GM12878 (cell line): ENCODE results near the gene HS6ST3. TPM values are rescaled to one million over a fixed set of nuclear protein-coding genes. Genes with fewer than 3 reads are reported as not detected.

Source experiments
- ATAC-seq: fragments of 200-7000 bp; cut with Tn5 transposase; 3 replicates; pipeline ENCODE4 v1.9.1; 2020; ENCODE audit warnings: mild to moderate bottlenecking, moderate library complexity
- BruUV-seq: library from RNA; stranded (reverse); fragments of 400-500 nt; replicated peaks from 2 replicates; lab custom pipeline; 2021; lab: Mats Ljungman, UMichigan
- CTCF ChIA-PET: fragments of 300-600 bp; sonication (Branson Sonifier 250); formaldehyde crosslinking; extraction: SDS; loops from one replicate; lab custom pipeline; 2021; ENCODE audit warnings: inconsistent platforms; lab: Yijun Ruan, JAX
- POLR2A ChIA-PET: fragments of 350-600 bp; formaldehyde crosslinking; extraction: SDS; loops from one replicate; lab custom pipeline; 2021; ENCODE audit warnings: inconsistent platforms; lab: Charles Lee
- RAD21 ChIA-PET: fragments of 300-600 bp; sonication (Branson Sonifier 250); formaldehyde crosslinking; loops from one replicate; lab custom pipeline; 2023; ENCODE audit warnings: antibody characterized with exemption; ENCODE audit not compliant: unreplicated experiment; lab: Charles Lee
- SMC1A ChIA-PET: fragments of 300-600 bp; sonication (Branson Sonifier 250); formaldehyde crosslinking; loops from one replicate; lab custom pipeline; 2023; ENCODE audit not compliant: unreplicated experiment, uncharacterized antibody; lab: Charles Lee
- DNase-seq: peaks from one replicate; pipeline ENCODE4 v3.0.0-alpha.2; 2011; ENCODE audit warnings: low read depth, low spot score
- FAIRE-seq: peaks from 3 replicates; lab custom pipeline; 2011; peaks lifted over from hg19 to GRCh38; lab: Jason Lieb, UNC
- H2AFZ ChIP-seq: 2 replicates; pipeline ENCODE4 v1.6.0; 2011; ENCODE audit warnings: low read depth, low read length, control low read depth; ENCODE audit not compliant: control insufficient read depth
- H3K27ac ChIP-seq: 2 replicates; pipeline ENCODE4 v1.5.1; 2011; ENCODE audit warnings: control low read depth; ENCODE audit not compliant: control insufficient read depth, insufficient read depth
- H3K27me3 ChIP-seq, 2 experiments: replicated peaks in 1 of 2; 2 replicates each; pipeline versions ENCODE4 v1.6.0 to v1.6.1; 2011; ENCODE audit warnings: low read length in 1 of 2; ENCODE audit not compliant: control insufficient read depth in 2 of 2, insufficient read depth in 2 of 2
- H3K36me3 ChIP-seq, 2 experiments: 2 replicates each; pipeline ENCODE4 v1.5.1; 2011; ENCODE audit warnings: low read length in 1 of 2; ENCODE audit not compliant: control insufficient read depth in 2 of 2, insufficient read depth in 2 of 2
- H3K4me1 ChIP-seq: 2 replicates; pipeline ENCODE4 v1.6.1; 2011; ENCODE audit warnings: mild to moderate bottlenecking, low read length, moderate library complexity, mixed read lengths; ENCODE audit not compliant: control insufficient read depth, insufficient read depth
- H3K4me2 ChIP-seq: 2 replicates; pipeline ENCODE4 v1.6.0; 2011; ENCODE audit warnings: control low read depth; ENCODE audit not compliant: control insufficient read depth, insufficient read depth
- H3K4me3 ChIP-seq: fragments of 200-600 bp; sonication (generic); 2 replicates; pipeline ENCODE4 v1.5.1; 2016
- H3K79me2 ChIP-seq: 2 replicates; pipeline ENCODE4 v1.6.0; 2011; ENCODE audit warnings: low read length; ENCODE audit not compliant: control insufficient read depth, insufficient read depth
- H3K9ac ChIP-seq: 2 replicates; pipeline ENCODE4 v1.8.0; 2011; ENCODE audit warnings: low read length, control low read depth, mixed read lengths; ENCODE audit not compliant: control insufficient read depth, insufficient read depth
- H3K9me3 ChIP-seq: replicated peaks from 3 replicates; pipeline ENCODE4 v1.5.1; 2011; ENCODE audit warnings: mild to moderate bottlenecking, low read length; ENCODE audit not compliant: control insufficient read depth, insufficient read depth
- H4K20me1 ChIP-seq: 2 replicates; pipeline ENCODE4 v1.6.0; 2011; ENCODE audit not compliant: control insufficient read depth, insufficient read depth
- BCL3 ChIP-seq: IDR thresholded peaks from 2 replicates; pipeline ENCODE4 v1.6.1; 2011; ENCODE audit warnings: borderline replicate concordance, low read depth, mild to moderate bottlenecking, moderate library complexity, low read length; ENCODE audit not compliant: insufficient read depth, poor library complexity, severe bottlenecking
- CBX5 ChIP-seq: sonication (generic); IDR thresholded peaks from 2 replicates; pipeline ENCODE4 v1.6.1; 2016; ENCODE audit warnings: low read depth, moderate library complexity, mild to moderate bottlenecking, inconsistent platforms
- EZH2 ChIP-seq: IDR thresholded peaks from 2 replicates; pipeline ENCODE4 v1.6.1; 2012; ENCODE audit warnings: low read depth, mild to moderate bottlenecking, control low read depth, inconsistent platforms, low read length, borderline replicate concordance; ENCODE audit not compliant: control insufficient read depth
- SIN3A ChIP-seq: IDR thresholded peaks from 2 replicates; pipeline ENCODE4 v1.6.1; 2012; ENCODE audit warnings: low read depth, low read length, improper control_type of control experiment
- SPI1 ChIP-seq: IDR thresholded peaks from 2 replicates; pipeline ENCODE4 v1.6.1; 2011; ENCODE audit warnings: low read depth, mild to moderate bottlenecking, low read length, moderate library complexity, borderline replicate concordance; ENCODE audit not compliant: insufficient read depth
- TCF3 ChIP-seq: IDR thresholded peaks from 2 replicates; pipeline ENCODE4 v1.6.1; 2012; ENCODE audit warnings: low read depth, mild to moderate bottlenecking, low read length, borderline replicate concordance; ENCODE audit not compliant: insufficient read depth
- YBX1 ChIP-seq: fragments of 450-650 bp; IDR thresholded peaks from 2 replicates; pipeline ENCODE4 v1.6.1; 2016; ENCODE audit warnings: antibody characterized with exemption
- WGBS: methylation state at CpG from one replicate; pipeline ENCODE4 v1.1.6; 2016; ENCODE audit warnings: low lambda C conversion rate; ENCODE audit not compliant: insufficient replicate concordance, insufficient coverage; ENCODE audit errors: missing lambda C conversion rate; 5-methylcytosine and 5-hydroxymethylcytosine counted together
- in situ Hi-C: fragments of 300-500 bp; cut with MboI; formaldehyde crosslinking; loops from 9 replicates; pipeline ENCODE4 v1.14.3; 2018; ENCODE audit warnings: mixed read lengths
- intact Hi-C: fragments of 100-400 bp; cut with micrococcal nuclease; formaldehyde crosslinking; loops from one replicate; pipeline ENCODE4 v1.14.2; 2022; ENCODE audit not compliant: unreplicated experiment
- polyA plus RNA-seq, 11 experiments: library from polyadenylated mRNA; depleted of rRNA in 4 of 11; unstranded in 6 of 11; stranded (reverse) in 5 of 11; fragments of >200 nt; fragmentation: Nextera tagmentation in 4 of 11; fragmentation: Illumina TruSeq in 1 of 11; extraction: Ambion mirVana in 4 of 11; extraction: Trizol in 1 of 11; gene quantifications; 1 replicate in 1 of 11; 2 replicates in 10 of 11; pipeline versions ENCODE4 v1.2.1 to v1.2.3, GENCODE V29; 2011 to 2016; ENCODE audit warnings: inconsistent platforms in 2 of 11, missing spikeins in 2 of 11, low read depth in 1 of 11
- total RNA-seq, 4 experiments: library from RNA; depleted of rRNA in 3 of 4; stranded (reverse); fragments of >200 nt in 3 of 4; fragmentation: Illumina TruSeq in 1 of 4; extraction: Trizol in 1 of 4; gene quantifications; 2 replicates each; pipeline versions ENCODE4 v1.2.1 to v1.2.3, GENCODE V29; 2013 to 2021
- TF ChIP-seq, protein P1 (sequence below): IDR thresholded peaks from 2 replicates; pipeline ENCODE4 v1.6.1; 2011; ENCODE audit warnings: low read depth, low read length, improper control_type of control experiment, borderline replicate concordance
- TF ChIP-seq, protein P2 (sequence below): fragments of 150-350 bp; IDR thresholded peaks from 2 replicates; pipeline ENCODE4 v1.6.1; 2014; ENCODE audit warnings: mild to moderate bottlenecking, low read depth, low read length
- TF ChIP-seq, protein P3 (sequence below): IDR thresholded peaks from 2 replicates; pipeline ENCODE4 v1.6.1; 2011; ENCODE audit warnings: mild to moderate bottlenecking, low read depth, low read length, moderate library complexity; ENCODE audit not compliant: insufficient replicate concordance

HS6ST3 gene
- total and polyA plus RNA-seq, 10 of the 15 experiments (the other 5 are each of a cell fraction or from before 2014, with no cell fraction given), result under 0.01 to 2.9 TPM; not detected in 8

- no peak for ATAC-seq
- CTCF ChIA-PET, result interaction anchor here (1.2 to 6.3 kb wide), 4 partner anchors 10 to 96 kb away, joined by 3 to 46 read pairs (median 3); no protein-coding TSS in a partner anchor
- no peak overlapping the region for H3K4me2 ChIP-seq
- POLR2A ChIA-PET, result no interaction called here
- no peaks in the 10 kb centered on the region for H4K20me1 ChIP-seq
- H3K36me3 ChIP-seq, result no peaks in the 10 kb centered on the region
- no peak for FAIRE-seq
- no peak overlapping the region for H3K4me3 ChIP-seq
- SMC1A ChIA-PET, result no interaction called here
- DNase-seq, result no peak
- 60% methylated on average over 6 of the region's 6 CpGs for WGBS
- no peak overlapping the region for H3K9ac ChIP-seq
- H3K27ac ChIP-seq, result no peak overlapping the region
- H3K27me3 ChIP-seq, result no peaks in the 10 kb centered on the region; a peak in 1 of 4 replicates
- in situ Hi-C loops, result no loop called here
- H2AFZ ChIP-seq, result no peak overlapping the region
- TF ChIP-seq EZH2, result no peak
- TF ChIP-seq YBX1, result no peak
- no peak for TF ChIP-seq SIN3A
- no peak for TF ChIP-seq CBX5
- TF ChIP-seq, protein P1, sequence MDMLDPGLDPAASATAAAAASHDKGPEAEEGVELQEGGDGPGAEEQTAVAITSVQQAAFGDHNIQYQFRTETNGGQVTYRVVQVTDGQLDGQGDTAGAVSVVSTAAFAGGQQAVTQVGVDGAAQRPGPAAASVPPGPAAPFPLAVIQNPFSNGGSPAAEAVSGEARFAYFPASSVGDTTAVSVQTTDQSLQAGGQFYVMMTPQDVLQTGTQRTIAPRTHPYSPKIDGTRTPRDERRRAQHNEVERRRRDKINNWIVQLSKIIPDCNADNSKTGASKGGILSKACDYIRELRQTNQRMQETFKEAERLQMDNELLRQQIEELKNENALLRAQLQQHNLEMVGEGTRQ, result no peak
- TF ChIP-seq SPI1, result no peak
- TF ChIP-seq TCF3, result no peak
- TF ChIP-seq BCL3, result no peak
- TF ChIP-seq, protein P2, sequence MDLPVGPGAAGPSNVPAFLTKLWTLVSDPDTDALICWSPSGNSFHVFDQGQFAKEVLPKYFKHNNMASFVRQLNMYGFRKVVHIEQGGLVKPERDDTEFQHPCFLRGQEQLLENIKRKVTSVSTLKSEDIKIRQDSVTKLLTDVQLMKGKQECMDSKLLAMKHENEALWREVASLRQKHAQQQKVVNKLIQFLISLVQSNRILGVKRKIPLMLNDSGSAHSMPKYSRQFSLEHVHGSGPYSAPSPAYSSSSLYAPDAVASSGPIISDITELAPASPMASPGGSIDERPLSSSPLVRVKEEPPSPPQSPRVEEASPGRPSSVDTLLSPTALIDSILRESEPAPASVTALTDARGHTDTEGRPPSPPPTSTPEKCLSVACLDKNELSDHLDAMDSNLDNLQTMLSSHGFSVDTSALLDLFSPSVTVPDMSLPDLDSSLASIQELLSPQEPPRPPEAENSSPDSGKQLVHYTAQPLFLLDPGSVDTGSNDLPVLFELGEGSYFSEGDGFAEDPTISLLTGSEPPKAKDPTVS, result no peak
- TF ChIP-seq, protein P3, sequence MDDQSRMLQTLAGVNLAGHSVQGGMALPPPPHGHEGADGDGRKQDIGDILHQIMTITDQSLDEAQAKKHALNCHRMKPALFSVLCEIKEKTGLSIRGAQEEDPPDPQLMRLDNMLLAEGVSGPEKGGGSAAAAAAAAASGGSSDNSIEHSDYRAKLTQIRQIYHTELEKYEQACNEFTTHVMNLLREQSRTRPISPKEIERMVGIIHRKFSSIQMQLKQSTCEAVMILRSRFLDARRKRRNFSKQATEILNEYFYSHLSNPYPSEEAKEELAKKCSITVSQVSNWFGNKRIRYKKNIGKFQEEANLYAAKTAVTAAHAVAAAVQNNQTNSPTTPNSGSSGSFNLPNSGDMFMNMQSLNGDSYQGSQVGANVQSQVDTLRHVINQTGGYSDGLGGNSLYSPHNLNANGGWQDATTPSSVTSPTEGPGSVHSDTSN, result no peak
- BruUV-seq, result no TSS peak
- H3K4me1 ChIP-seq, result no peaks in the 10 kb centered on the region
- H3K79me2 ChIP-seq, result no peaks in the 10 kb centered on the region
- H3K9me3 ChIP-seq, result no peaks in the 10 kb centered on the region
- RAD21 ChIA-PET, result interaction anchor here (0.9 to 1.6 kb wide), 2 partner anchors 18 to 51 kb away, joined by 3 to 5 read pairs; partner anchors contain the start of gene UGGT2
- intact Hi-C loops, result no loop called here
Measured at GRCh38 chr13:96071504-96071903, 18.4 kb upstream of the HS6ST3 start.
